GM13976 (cell line): ENCODE results near the gene CLCN6.

Experiments used
- DNase-seq: peaks from one replicate; pipeline ENCODE4 v3.0.0; 2012; ENCODE audit warnings: low spot score
- CTCF ChIP-seq: IDR thresholded peaks from 2 replicates; pipeline ENCODE4 v1.5.1; 2012; ENCODE audit warnings: borderline replicate concordance, mild to moderate bottlenecking; ENCODE audit not compliant: insufficient read depth; ENCODE audit errors: extremely low read depth, missing control alignments, control extremely low read depth
- in situ Hi-C: fragments of 300-500 bp; cut with MboI; formaldehyde crosslinking; loops from one replicate; pipeline ENCODE4 v1.12.0; 2022; ENCODE audit warnings: low sequenced_read_pairs, mixed read lengths, inconsistent platforms; ENCODE audit not compliant: unreplicated experiment

CLCN6 gene

GRCh38 chr1:11765661-11766428 lies 40.1 kb upstream of the CLCN6 start:
- TF ChIP-seq CTCF, result no peak
- no peak for DNase-seq
- in situ Hi-C loops, result no loop called here

- TF ChIP-seq CTCF, result no peak
- no peak for DNase-seq
- in situ Hi-C loops, result no loop called here
These were observed 39.6 kb upstream of the CLCN6 start for GRCh38 chr1:11766429-11766776.

- no peak for DNase-seq
- in situ Hi-C loops, result no loop called here
- no peak for TF ChIP-seq CTCF
These were observed 37.9 kb upstream of the CLCN6 start for GRCh38 chr1:11767922-11768704.

GRCh38 chr1:11768821-11769220 lies 37.2 kb upstream of the CLCN6 start:
- no peak for TF ChIP-seq CTCF
- no peak for DNase-seq
- in situ Hi-C loops, result no loop called here

GRCh38 chr1:11769274-11769673 lies 36.7 kb upstream of the CLCN6 start:
- no peak for TF ChIP-seq CTCF
- in situ Hi-C loops, result no loop called here
- DNase-seq, result no peak

- TF ChIP-seq CTCF, result no peak
- in situ Hi-C loops, result no loop called here
- DNase-seq, result no peak
These were observed 36.0 kb upstream of the CLCN6 start for GRCh38 chr1:11770011-11770410.
